HEK293T (cell line): ENCODE measurements around the gene REEP6.

Experiments used
- CTCF ChIA-PET: fragments of 350-600 bp; formaldehyde crosslinking; extraction: SDS; loops from one replicate; lab custom pipeline; 2021; ENCODE audit warnings: antibody characterized with exemption, inconsistent platforms; lab: Yijun Ruan, JAX
- POLR2A ChIA-PET: fragments of 350-600 bp; formaldehyde crosslinking; extraction: SDS; loops from one replicate; lab custom pipeline; 2020; ENCODE audit warnings: antibody characterized with exemption, inconsistent platforms; lab: Yijun Ruan, JAX
- DNase-seq: peaks from one replicate; pipeline ENCODE4 v3.0.0; 2012; ENCODE audit warnings: mixed read lengths; ENCODE audit errors: extremely low spot score
- ARNT ChIP-seq: fragments of 450-650 bp; IDR thresholded peaks from 2 replicates; pipeline ENCODE4 v1.6.1; 2017; ENCODE audit warnings: mild to moderate bottlenecking
- BHLHE40 ChIP-seq: fragments of 450-650 bp; IDR thresholded peaks from 2 replicates; pipeline ENCODE4 v1.6.1; 2016; ENCODE audit warnings: mild to moderate bottlenecking, moderate library complexity, borderline replicate concordance
- CTBP1 ChIP-seq: fragments of 450-650 bp; IDR thresholded peaks from 2 replicates; pipeline ENCODE4 v1.6.1; 2016; ENCODE audit warnings: borderline replicate concordance
- ELF4 ChIP-seq: fragments of 450-650 bp; IDR thresholded peaks from 2 replicates; pipeline ENCODE4 v1.6.1; 2017; ENCODE audit warnings: antibody characterized with exemption
- FOXA1 ChIP-seq: fragments of 450-650 bp; IDR thresholded peaks from 2 replicates; pipeline ENCODE4 v1.6.1; 2016; ENCODE audit warnings: mild to moderate bottlenecking
- FOXK2 ChIP-seq: fragments of 450-650 bp; IDR thresholded peaks from 2 replicates; pipeline ENCODE4 v1.6.1; 2016; ENCODE audit warnings: mild to moderate bottlenecking
- FOXM1 ChIP-seq: fragments of 450-650 bp; IDR thresholded peaks from 2 replicates; pipeline ENCODE4 v1.6.1; 2017; ENCODE audit warnings: mild to moderate bottlenecking, borderline replicate concordance
- HDGF ChIP-seq: fragments of 450-650 bp; IDR thresholded peaks from 2 replicates; pipeline ENCODE4 v1.6.1; 2017; ENCODE audit warnings: antibody characterized with exemption, borderline replicate concordance
- L3MBTL2 ChIP-seq: fragments of 450-650 bp; conservative IDR thresholded peaks from 2 replicates; pipeline ENCODE4 v1.6.1; 2016; ENCODE audit warnings: mild to moderate bottlenecking
- LEF1 ChIP-seq: fragments of 450-650 bp; IDR thresholded peaks from 2 replicates; pipeline ENCODE4 v1.6.1; 2017; ENCODE audit warnings: mild to moderate bottlenecking, borderline replicate concordance
- NFRKB ChIP-seq: fragments of 450-650 bp; IDR thresholded peaks from 2 replicates; pipeline ENCODE4 v1.6.1; 2016; ENCODE audit warnings: mild to moderate bottlenecking, moderate library complexity
- PKNOX1 ChIP-seq: fragments of 450-650 bp; IDR thresholded peaks from 2 replicates; pipeline ENCODE4 v1.6.1; 2016
- SP1 ChIP-seq: fragments of 450-650 bp; IDR thresholded peaks from 2 replicates; pipeline ENCODE4 v1.6.1; 2017
- SUZ12 ChIP-seq: fragments of 450-650 bp; IDR thresholded peaks from 2 replicates; pipeline ENCODE4 v1.6.1; 2016; ENCODE audit warnings: mild to moderate bottlenecking
- TARDBP ChIP-seq: fragments of 450-650 bp; IDR thresholded peaks from 2 replicates; pipeline ENCODE4 v1.6.1; 2016
- ZNF384 ChIP-seq: fragments of 450-650 bp; IDR thresholded peaks from 2 replicates; pipeline ENCODE4 v1.6.1; 2016

The REEP6 gene

GRCh38 chr19:1501200-1501595, 10.2 kb downstream of the REEP6 start:
- TF ChIP-seq SP1: no peak
- TF ChIP-seq BHLHE40: no peak
- no peak for TF ChIP-seq ZNF384
- no peak for TF ChIP-seq LEF1
- TF ChIP-seq FOXA1: no peak
- TF ChIP-seq NFRKB: no peak
- no peak for TF ChIP-seq ARNT
- no peak for TF ChIP-seq HDGF
- no peak for TF ChIP-seq TARDBP
- TF ChIP-seq CTBP1: no peak
- TF ChIP-seq SUZ12: no peak
- TF ChIP-seq PKNOX1: no peak
- no peak for TF ChIP-seq ELF4
- no peak for TF ChIP-seq FOXK2

GRCh38 chr19:1502433-1503088, 11.6 kb downstream of the REEP6 start:
- POLR2A ChIA-PET: interaction anchor here (1.0 kb wide), 1 partner anchor 89 kb away, joined by 4 read pairs; no protein-coding TSS in a partner anchor
- no peak for DNase-seq
- CTCF ChIA-PET: no interaction called here
- TF ChIP-seq L3MBTL2 (no peak), ELF4 (no peak), FOXM1 (no peak), NFRKB (no peak), BHLHE40 (no peak), SP1 (no peak), CTBP1 (no peak), FOXK2 (no peak), PKNOX1 (no peak), ZNF384 (no peak)

More at GRCh38 chr19:1501200-1501595, 10.2 kb downstream of the REEP6 start:
- CTCF ChIA-PET: interaction anchor here (0.6 kb wide), 1 partner anchor 638 kb away, joined by 3 read pairs; no protein-coding TSS in a partner anchor
- POLR2A ChIA-PET: no interaction called here
- DNase-seq: no peak

GRCh38 chr19:1503089-1503924, 12.3 kb downstream of the REEP6 start:
- DNase-seq: peak; percentile 66
- CTCF ChIA-PET: interaction anchor here (1.0 kb wide), 1 partner anchor 13 kb away, joined by 4 read pairs; the partner anchor contains the start of gene REEP6
- POLR2A ChIA-PET: interaction anchor here (1.0 kb wide), 1 partner anchor 88 kb away, joined by 4 read pairs; no protein-coding TSS in a partner anchor

GRCh38 chr19:1503925-1504773, 13.2 kb downstream of the REEP6 start:
- ChIA-PET POLR2A (no interaction called here), CTCF (interaction anchor here (0.6 to 1.0 kb wide), 2 partner anchors 13 to 193 kb away, joined by 3 to 4 read pairs; partner anchors contain the start of gene REEP6)
- DNase-seq: no peak
- TF ChIP-seq TARDBP: no peak

More at GRCh38 chr19:1503089-1503924, 12.3 kb downstream of the REEP6 start:
- TF ChIP-seq ZNF384: no peak
- no peak for TF ChIP-seq SUZ12
- TF ChIP-seq PKNOX1: peak; percentile 92
- TF ChIP-seq CTBP1: no peak
- no peak; the same call in 1 of the 2 replicates for TF ChIP-seq FOXM1
- TF ChIP-seq L3MBTL2: peak; percentile 96
- no peak for TF ChIP-seq BHLHE40
- no peak for TF ChIP-seq ELF4
- no peak for TF ChIP-seq FOXK2
- TF ChIP-seq HDGF: peak; percentile 14; the same call in 1 of the 2 replicates
- TF ChIP-seq SP1: no peak
- no peak for TF ChIP-seq NFRKB
- no peak; the same call in 1 of the 2 replicates for TF ChIP-seq LEF1
- no peak for TF ChIP-seq FOXA1
- no peak for TF ChIP-seq ARNT
- TF ChIP-seq TARDBP: peak; percentile 70; the same call in 1 of the 2 replicates

GRCh38 chr19:1505012-1505411, 14.0 kb downstream of the REEP6 start:
- no peak for DNase-seq
- ChIA-PET POLR2A (interaction anchor here (1.0 kb wide), 1 partner anchor 12 kb away, joined by 4 read pairs; no protein-coding TSS in a partner anchor), CTCF (interaction anchor here (0.6 to 0.9 kb wide), 2 partner anchors 192 to 580 kb away, joined by 3 to 4 read pairs; no protein-coding TSS in a partner anchor)
- TF ChIP-seq L3MBTL2 (no peak), FOXM1 (no peak), LEF1 (no peak)
